ENCODE data around the gene CEACAM20. TPM values are rescaled to one million over a fixed set of nuclear protein-coding genes. Genes with fewer than 3 reads are reported as not detected.

The CEACAM20 gene
- total RNA-seq, 2 donors from 2014 or later, result 0.85 TPM; not detected in 1

DNA sequence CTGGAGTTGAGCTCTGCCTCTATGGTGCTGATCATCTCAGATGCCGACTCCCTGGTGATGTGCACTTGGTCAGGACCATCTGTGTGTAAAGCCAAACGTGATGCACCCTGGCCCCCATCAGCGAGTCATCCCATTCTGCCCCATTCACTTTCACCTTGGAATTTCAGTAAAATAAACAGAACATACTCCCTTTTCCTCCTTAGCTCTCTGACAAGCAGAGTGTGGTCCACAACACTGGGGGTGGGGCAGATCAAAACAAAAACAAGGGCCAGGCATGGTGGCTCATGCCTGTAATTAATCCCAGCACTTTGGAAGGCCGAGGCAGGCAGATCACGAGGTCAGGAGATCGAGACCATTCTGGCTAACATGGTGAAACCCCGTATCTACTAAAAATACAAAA lies 12.3 kb downstream of the CEACAM20 start:
- TF ChIP-seq, protein P1, sequence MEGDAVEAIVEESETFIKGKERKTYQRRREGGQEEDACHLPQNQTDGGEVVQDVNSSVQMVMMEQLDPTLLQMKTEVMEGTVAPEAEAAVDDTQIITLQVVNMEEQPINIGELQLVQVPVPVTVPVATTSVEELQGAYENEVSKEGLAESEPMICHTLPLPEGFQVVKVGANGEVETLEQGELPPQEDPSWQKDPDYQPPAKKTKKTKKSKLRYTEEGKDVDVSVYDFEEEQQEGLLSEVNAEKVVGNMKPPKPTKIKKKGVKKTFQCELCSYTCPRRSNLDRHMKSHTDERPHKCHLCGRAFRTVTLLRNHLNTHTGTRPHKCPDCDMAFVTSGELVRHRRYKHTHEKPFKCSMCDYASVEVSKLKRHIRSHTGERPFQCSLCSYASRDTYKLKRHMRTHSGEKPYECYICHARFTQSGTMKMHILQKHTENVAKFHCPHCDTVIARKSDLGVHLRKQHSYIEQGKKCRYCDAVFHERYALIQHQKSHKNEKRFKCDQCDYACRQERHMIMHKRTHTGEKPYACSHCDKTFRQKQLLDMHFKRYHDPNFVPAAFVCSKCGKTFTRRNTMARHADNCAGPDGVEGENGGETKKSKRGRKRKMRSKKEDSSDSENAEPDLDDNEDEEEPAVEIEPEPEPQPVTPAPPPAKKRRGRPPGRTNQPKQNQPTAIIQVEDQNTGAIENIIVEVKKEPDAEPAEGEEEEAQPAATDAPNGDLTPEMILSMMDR (IDR thresholded peaks at IDR 0.05), result no peak
- no peak overlapping the region for H3K4me3 ChIP-seq
- H3K36me3 ChIP-seq, result no peaks in the 10 kb centered on the region
- H3K27me3 ChIP-seq, result no peaks in the 10 kb centered on the region
- no peak overlapping the region for H3K9ac ChIP-seq (ENCODE audit: low read depth in 2 of 2, low read length in 2 of 2)
- no peaks in the 10 kb centered on the region for H3K4me1 ChIP-seq
- no peak overlapping the region for H3K27ac ChIP-seq
- no peak for DNase-seq
- intact Hi-C loops (cut with DNase I), result no loop called here
- H3K9me3 ChIP-seq, result no peaks in the 10 kb centered on the region

- TF ChIP-seq, protein P1 (IDR thresholded peaks at IDR 0.05), result no peak
- H3K4me1 ChIP-seq, result no peaks in the 10 kb centered on the region
- DNase-seq, result no peak
- no peak overlapping the region for H3K4me3 ChIP-seq
- H3K27me3 ChIP-seq, result no peaks in the 10 kb centered on the region
- no peaks in the 10 kb centered on the region for H3K36me3 ChIP-seq
- H3K9ac ChIP-seq (ENCODE audit: low read depth in 2 of 2, low read length in 2 of 2), result no peak overlapping the region
- intact Hi-C loops (cut with DNase I), result no loop called here
- H3K27ac ChIP-seq, result no peak overlapping the region
- no peaks in the 10 kb centered on the region for H3K9me3 ChIP-seq
Measured at GRCh38 chr19:44515907-44516306, 13.6 kb downstream of the CEACAM20 start.

DNA sequence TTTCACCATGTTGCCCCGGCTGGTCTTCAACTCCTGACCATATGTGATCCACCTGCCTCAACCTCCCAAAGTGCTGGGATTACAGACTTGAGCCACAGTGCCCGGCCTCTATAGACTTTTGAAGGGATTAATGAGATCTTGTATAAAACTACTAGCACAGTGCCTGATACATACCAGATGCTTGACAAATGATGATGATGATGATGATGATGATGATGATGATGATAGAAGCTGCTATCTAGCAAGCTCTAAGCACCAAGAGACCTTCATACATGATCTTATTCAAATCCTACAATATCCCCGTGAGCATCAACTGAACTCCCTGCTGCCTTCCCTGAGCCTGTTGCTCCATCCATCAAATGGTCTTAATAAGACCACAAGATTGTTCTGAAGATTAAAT lies 14.4 kb downstream of the CEACAM20 start:
- no peak overlapping the region for H3K9ac ChIP-seq (ENCODE audit: low read depth in 2 of 2, low read length in 2 of 2)
- H3K4me3 ChIP-seq, result no peak overlapping the region
- H3K27ac ChIP-seq, result no peak overlapping the region
- no peak for DNase-seq
- no peaks in the 10 kb centered on the region for H3K36me3 ChIP-seq
- H3K9me3 ChIP-seq, result no peaks in the 10 kb centered on the region
- H3K27me3 ChIP-seq, result no peaks in the 10 kb centered on the region
- intact Hi-C loops (cut with DNase I), result no loop called here
- TF ChIP-seq, protein P1 (IDR thresholded peaks at IDR 0.05), result no peak
- H3K4me1 ChIP-seq, result no peaks in the 10 kb centered on the region

- intact Hi-C loops (cut with DNase I), result no loop called here
- no peak overlapping the region for H3K9ac ChIP-seq (ENCODE audit: low read depth in 2 of 2, low read length in 2 of 2)
- H3K27ac ChIP-seq, result no peak overlapping the region
- H3K4me3 ChIP-seq, result no peak overlapping the region
- H3K36me3 ChIP-seq, result no peaks in the 10 kb centered on the region
- no peaks in the 10 kb centered on the region for H3K4me1 ChIP-seq
- H3K27me3 ChIP-seq, result no peaks in the 10 kb centered on the region
- DNase-seq, result peak; percentile 49
- no peaks in the 10 kb centered on the region for H3K9me3 ChIP-seq
- TF ChIP-seq, protein P1 (IDR thresholded peaks at IDR 0.05), result no peak
Measured at GRCh38 chr19:44512326-44513298, 16.9 kb downstream of the CEACAM20 start.

GRCh38 chr19:44509478-44509877 lies 20.0 kb downstream of the CEACAM20 start:
- Histone ChIP-seq H3K9ac (ENCODE audit: low read depth in 2 of 2, low read length in 2 of 2) (no peak overlapping the region), H3K27me3 (no peaks in the 10 kb centered on the region), H3K27ac (no peak overlapping the region), H3K9me3 (no peaks in the 10 kb centered on the region), H3K36me3 (no peaks in the 10 kb centered on the region), H3K4me3 (no peak overlapping the region), H3K4me1 (no peaks in the 10 kb centered on the region)
- TF ChIP-seq, protein P1 (IDR thresholded peaks at IDR 0.05), result no peak
- intact Hi-C loops (cut with DNase I), result no loop called here
- DNase-seq, result no peak

Data from colonic mucosa (tissue), 4 donors.